CD4-positive, alpha-beta T cell treated with Interleukin-12 subunit alpha and Interleukin-12 subunit beta, for 1 hour (primary cell): ENCODE measurements around the gene NFATC4.
A peak's percentile ranks its signal among the peaks of the same experiment; 100 is the strongest.
"Not testable (repeated sequence)": the region's sequence is repeated elsewhere in the genome, so short reads cannot be mapped to it uniquely, and the experiment has no call there.

Experiments used
- DNase-seq: peaks from one replicate; pipeline ENCODE4 v3.0.0-alpha.2; 2020

Gene NFATC4

DNA sequence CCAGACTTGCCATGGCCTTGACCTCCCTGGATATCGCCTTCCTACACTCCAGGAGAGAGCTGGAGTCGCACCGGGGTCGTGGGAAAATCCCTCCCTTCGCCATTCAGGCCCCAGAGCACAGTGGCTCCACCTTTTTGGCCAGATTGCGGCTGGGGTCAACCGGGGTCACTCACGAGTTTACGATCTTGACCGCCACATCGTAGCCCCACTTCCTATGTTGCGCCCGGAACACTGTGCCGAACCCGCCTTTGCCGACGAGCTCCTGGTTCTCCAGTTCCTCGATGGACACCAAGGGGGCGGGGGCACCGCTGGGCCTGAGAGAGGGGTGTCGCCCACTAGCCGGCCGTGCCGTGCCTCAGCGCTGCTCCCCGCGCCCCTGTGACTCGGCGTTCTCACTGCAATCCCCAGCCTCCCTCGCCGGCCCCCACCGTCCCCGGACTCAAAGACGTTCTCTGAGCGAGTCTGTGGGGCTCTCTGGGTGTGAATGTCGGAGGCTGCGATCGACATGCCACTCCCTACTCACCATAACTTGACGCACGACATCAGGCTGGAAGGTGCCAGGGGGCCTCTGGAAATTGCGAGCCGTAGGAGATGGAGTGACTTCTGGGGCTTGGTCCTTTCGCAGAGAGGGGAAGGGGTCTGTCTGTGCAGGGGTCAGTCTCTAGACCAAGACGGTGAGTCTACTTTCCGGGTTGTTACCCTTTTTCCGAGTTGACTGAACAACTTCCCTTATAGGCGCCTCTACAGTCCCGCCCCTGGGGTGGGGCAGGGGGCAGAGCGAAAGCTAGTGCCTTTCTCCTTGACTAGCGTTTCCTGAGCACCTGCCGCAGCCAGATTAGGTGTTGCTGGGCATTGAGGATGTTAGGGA, 28.5 kb upstream of the NFATC4 start, which contains the start of gene RIPK3:
RIPK3 (minus strand) TSS at position 708 of the 868 bp plus-strand sequence; CDS start at position 543, 165 bp downstream.
- DNase-seq = peak; percentile 67

DNA sequence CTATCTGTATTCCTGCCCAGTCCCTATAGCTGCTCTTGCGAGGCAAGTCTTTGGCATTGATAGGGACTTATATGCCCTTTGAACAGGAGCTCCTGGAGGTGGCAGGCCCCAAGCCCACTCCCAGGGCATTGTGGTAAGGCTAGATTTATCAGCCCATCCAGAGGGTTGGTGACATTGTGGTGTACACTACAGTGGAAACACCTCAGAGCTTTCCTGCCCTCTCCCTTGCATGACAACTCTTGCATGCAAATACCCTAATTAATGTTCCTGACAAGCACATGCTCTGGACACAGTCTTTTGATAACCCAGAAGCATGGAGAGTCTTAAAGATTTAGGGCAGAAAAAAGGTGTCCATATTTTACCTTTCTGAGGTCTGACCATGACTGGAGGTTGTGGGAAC, 27.4 kb upstream of the NFATC4 start:
- DNase-seq = no peak

DNA sequence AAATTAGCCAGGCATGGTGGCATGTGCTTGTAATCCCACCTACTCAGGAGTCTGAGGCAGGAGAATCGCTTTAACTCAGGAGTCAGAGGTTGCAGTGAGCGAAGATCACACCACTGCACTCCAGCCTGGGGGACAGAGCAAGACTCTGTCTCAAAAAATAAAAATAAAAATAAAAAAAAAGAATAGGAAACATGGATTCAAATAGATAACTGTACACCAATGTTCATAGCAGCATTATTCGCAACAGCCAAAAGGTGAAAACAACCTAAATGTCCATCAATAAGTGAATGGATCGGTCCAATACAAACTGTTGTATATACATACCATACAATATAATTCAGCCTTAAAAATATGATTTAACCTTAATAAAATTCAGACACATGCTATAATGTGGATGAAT, 25.1 kb upstream of the NFATC4 start:
- no peak for DNase-seq

DNA sequence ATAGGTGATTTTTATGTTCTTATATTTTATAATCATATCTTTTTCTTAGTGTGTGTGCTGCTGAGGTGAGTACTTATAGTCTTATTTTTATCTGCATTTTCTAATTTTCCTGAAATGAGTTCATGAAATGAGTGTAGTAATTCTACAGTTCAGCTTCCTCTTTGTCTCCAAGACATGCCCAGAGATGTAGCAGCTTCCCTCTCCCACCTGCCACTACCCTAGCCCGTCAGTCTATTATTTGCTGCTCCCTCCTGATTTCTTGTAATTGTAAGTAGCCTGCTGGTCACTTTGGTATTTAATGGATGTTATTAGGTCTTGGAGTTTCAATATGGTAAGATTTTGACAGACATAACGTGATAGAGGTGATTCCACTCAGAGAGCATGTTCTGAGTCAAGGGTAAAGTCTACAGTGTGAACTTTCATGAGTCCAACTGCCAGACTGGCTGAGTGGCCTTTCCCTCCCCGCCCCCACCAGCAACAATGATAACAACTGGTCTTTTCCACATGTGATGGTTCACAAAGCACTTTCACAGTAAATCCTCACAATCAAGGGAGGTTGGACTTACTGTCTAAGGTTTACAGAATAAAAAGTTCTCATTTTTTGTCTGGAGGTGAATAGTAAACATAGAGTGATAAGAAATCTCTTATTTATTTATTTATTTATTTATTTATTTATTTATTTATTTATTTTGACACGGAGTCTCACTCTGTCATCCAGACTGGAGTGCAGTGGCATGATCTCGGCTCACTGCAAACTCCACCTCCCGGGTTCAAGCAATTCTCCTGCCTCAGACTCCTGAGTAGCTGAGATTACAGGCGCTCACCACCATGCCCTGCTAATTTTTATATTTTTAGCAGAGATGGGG, 24.0 kb upstream of the NFATC4 start:
- DNase-seq = no peak

DNA sequence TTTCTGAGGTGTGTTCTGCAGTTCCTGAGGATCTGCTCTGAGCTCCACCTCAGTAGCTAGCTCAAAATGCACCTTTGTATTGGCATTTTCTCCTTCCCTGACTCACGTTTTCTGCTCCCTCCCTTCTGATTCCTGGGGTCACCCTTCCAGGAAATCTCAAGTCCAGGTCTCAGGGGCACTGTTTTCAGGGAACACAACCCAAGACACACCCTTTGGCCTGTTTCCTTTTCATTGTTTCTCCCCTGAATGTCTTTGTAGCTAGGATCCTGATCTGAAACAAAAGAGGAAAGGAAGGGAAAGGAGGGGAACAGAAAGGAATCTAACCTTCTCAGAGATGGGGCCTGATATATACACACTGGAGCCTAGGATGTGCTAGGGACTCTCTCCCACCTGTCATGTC, 20.9 kb upstream of the NFATC4 start:
- no peak for DNase-seq

DNA sequence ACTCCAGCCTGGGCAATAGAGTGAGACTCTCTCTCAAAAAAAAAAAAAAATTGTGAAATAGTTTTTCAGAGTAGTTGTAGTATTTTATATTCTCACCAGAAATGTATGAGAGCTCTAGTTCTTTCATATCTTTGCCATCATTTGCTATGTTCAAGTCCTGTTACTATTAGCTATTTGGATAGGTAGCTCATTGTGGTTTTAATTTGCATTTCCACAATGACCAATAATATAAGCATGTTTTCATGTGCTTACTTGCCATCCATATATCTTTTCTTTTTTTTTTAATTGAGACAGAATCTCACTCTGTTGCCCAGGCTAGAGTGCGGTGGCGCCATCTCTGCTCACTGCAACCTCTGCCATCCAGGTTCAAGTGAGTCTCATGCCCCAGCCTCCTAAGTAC, 19.8 kb upstream of the NFATC4 start:
- DNase-seq = no peak

DNA sequence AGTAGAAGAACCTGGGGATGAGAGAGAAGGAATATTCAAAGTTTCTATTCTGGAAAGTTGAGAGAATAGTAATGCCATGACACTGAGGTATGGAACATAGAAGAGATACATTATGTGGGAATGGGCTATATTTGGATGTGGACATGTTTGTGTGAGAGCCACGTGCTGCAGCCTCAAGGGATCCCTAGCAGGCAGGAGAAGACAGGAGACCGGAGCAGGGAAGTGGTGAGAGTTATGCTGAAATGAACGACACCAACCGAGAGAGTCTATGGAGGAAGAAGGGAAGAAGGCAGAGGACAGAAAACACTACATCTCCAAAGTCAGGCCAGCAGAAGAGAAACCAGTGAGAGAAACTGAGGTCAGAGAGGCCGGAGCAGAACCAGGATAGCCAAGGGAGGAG, 18.2 kb upstream of the NFATC4 start:
- DNase-seq = no peak

DNA sequence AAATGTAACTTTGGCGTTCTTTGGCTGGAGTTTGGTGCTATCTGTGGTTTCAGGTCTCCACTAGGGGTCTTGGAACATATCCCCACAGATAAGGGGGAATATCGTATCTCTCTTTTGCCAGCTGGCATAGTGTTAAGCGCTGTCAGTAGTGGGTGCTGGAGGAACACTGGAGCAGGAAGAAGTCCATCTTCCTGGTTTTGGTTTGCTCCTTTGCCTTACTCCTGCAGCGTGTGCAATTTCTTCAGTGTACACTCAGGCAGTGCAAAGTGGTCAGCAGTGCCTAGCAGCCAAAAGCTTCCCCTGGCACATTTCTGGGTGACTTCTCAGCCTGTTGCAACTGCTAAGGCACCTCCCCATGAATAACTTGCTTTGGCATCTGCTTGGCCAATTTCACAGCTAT, 16.5 kb upstream of the NFATC4 start:
- DNase-seq = no peak

DNA sequence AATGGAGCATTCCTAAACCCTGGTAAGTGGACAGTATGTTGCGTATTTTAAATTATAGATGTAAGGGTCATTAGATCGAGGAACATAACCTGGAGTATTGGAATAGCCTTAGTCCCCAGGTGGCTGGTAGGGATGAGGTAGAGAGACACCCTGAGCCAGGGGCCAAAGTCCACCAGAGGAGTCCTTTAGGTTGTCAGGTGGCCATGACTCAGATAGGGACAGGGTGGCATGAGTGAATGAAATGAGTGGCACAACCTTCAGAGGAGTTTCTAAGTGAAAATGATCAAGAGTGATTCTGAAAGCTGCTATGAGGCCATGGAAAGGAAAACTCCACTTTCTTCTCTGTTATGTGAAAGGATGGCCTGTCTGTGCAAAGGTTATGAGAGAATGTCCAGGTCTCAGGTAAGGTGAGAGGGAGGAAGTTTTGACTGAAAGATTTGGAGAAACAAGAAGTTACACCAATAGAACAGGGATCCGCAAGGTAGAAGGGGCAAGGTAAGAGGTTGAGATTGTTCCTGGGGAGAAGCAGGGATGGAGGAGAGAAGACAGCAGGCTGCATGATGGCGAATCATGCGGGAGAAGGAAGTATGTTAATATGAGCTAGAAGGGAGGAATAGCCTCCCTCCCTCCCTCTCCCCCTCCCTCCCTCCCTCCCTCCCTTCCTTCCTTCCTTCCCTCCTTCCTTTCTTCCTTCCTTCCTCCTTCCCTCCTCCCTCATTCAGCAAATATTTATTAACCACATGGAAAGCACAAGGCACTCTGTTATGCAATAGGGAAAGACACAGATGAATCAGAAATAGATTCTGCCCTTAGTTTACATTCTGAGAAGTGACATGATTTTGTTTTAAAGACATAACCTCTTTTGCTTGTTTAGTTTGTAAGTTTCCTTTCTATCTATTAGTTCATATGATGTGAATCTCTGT, 14.2 kb upstream of the NFATC4 start:
- no peak for DNase-seq

DNA sequence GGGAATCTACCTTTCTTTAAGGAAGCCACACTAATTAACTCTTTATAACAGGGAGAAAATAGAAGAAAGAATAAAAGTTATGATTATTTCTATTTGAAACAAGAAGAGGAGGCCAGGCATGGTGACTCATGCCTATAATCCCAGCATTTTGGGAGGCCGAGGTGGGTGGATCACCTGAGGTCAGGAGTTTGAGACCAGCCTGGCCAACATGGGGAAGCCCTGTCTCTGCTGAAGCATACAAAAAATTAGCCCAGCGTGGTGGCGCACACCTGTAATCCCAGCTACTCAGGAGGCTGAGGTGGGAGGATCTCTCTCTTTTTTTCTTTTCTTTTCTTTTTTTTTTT, 13.5 kb upstream of the NFATC4 start:
- not testable (repeated sequence) for DNase-seq

DNA sequence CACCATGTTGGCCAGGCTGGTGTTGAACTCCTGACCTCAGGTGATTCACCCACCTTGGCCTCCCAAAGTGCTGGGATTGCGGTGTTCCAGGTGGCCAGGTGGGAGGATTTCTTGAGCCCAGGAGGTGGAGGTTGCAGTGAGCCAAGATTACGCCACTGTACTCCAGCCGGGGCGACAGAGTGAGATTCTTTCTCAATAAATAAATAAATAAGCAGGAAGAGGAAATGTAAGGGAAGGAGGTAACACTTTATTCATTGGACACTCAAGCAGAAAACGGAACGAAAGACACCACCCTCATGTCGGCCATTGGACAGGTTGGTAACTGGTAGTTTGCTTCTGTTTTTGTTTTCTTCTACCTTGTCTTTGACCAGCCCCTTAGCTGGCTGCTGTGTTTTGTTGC, 13.0 kb upstream of the NFATC4 start:
- DNase-seq = no peak

DNA sequence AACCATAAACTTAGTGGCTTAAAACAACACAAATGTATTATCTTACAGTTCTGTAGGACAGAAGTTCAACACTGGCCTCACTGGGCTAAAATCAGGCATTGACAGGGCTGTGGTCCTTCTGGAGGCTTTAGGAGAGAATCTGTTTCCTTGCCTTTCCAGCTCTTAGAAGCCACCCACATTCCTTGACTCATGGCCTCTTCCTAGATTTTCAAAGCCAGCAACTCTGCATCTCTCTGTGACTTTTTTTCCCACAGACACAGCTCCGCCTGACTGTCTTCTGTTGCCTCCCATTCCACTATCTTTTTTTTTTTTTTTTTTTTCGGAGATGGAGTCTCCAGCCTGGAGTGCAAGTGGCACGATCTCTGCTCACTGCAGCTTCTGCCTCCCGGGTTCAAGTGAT, 11.8 kb upstream of the NFATC4 start:
- no peak for DNase-seq

DNA sequence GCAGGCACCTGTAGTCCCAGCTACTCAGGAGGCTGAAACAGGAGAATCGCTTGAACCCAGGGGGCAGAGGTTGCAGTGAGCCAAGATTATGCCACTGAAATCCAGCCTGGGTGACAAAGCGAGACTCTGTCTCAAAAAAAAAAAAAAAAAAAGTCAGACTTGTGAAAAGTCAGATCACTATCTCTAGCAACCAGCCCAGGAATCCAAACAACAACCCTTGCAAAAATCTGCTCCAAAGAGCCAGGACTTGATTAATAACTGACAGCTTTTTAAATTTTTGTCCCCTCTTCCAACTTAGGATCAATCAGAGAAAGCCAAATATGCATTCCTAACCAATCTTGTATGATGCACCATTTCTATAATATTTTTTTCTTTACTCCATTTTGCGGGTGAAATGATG, 7.7 kb upstream of the NFATC4 start:
- no peak for DNase-seq

DNA sequence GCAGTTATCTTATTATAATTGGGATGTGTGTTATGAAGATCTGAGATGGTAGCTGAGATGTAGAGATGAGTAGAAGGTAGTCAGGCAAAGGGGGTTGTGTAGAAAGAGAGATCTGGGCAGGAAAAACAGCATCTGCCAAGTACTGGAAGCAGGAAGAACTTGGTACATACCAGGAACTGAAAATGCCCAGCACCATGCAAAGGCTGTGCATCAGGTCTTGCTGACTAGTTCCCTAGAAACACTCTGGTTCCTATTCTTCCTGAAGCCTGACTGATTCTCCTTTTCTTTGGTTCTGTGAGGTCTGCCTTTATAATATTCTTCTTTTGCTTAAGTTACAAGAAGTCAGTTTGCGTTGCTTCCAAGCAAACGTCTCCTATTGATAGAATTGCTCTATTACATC, 6.7 kb upstream of the NFATC4 start:
- no peak for DNase-seq

DNA sequence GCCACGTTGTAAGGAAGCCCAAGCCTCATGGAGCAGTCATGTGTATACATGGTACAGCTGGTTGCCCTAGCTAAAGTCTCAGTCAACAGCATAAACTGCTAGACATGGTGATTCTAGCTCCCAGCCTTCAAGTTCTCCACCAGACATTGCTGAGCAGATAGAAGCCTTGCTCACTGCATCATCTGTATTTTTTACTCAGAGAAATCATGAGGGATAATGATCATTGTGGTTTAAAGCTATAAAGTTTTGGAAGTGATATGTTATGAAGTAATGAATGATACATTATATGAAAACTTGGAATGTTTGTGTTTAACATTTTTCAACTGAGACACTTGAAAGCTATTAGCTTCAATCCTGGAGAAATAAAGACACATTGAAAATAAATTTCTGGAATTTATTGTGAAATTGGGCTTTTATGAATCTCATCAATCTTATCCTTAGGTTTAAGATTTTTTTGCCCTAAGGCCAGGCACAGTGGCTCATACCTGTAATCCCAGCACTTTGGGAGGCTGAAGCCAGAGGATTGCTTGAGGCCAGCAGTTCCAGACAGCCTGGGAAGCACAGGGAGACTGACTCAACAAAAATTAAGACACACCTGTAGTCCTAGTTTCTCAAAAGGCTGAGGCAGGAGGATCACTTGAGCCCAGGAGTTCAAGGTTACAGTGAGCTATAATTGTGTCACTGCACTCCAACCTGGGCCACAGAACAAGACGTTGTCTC, 5.6 kb upstream of the NFATC4 start:
- DNase-seq = no peak

DNA sequence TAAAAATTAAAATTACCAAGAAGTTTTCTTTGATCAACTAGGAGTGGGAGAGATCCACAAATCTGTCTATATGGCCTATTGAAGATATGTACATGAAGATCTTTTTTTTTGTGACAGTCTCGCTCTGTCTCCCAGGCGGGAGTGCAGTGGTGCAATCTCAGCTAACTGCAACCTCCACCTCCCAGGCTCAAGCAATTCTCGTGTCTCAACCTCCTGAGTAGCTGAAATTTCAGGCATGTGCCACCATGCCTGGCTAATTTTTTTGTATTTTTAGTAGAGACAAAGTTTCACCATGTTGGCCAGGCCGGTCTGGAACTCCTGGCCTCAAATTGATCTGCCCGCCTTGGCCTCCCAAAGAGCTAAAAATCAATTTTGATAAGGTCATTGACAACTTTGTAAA, 4.6 kb upstream of the NFATC4 start:
- DNase-seq = no peak

DNA sequence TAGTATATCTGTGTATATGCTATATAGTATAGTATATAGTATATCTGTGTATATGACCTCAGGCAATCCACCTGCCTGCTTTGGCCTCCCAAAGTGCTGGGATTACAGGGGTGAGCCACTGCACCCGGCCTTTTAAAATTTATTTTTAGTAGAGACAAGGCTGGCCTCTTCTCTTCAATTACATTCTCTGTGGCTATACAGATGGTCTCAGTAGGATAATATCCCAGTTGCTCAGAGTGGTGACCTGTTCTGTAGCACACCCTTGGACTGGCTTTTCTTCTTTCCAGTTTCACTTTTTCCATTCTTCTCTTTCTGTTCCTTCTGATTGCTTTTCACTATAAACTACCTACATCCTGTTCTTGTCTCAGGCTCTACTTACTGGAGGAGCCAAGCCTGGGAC, 3.1 kb upstream of the NFATC4 start:
- no peak for DNase-seq

DNA sequence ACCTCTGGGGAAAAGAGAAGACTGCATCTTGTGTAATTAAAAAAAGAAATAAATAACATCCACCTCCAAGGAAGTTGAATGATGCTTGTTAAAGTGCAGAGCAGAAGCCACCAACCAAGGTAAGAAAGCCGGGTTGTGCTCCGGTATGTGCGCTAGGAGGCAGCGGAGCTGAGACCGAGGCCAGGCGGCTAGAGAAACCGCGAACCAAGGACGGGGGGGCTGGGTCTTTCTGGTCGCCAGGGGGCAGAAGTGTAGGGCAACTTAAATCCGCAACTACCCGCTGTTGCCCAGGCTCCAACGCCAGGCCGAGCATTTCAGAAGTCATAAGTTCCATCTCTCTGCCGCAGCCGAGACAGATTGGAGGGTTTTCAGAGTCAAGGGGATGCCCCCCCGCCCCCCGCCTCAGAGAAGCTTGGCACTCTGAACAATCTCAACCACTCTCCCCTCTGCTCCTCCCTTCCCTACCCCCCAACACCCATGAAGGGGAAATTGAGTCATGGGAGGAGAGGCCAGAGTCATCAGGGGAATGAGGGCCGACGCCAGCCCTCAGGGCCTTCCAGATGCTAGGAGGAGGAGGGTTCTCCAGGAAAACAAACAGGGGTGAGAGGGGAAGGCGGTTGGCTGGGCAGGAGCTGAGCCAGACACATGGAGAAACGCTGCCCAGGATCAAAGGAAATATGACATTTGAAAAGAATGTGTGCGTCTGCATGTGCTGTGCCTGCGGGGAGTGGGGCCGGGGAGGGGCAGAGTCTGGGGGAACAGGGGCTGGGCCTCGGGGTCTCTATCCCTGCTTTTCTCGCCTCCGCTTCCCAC, 2.2 kb upstream of the NFATC4 start:
- DNase-seq = peak; percentile 66

DNA sequence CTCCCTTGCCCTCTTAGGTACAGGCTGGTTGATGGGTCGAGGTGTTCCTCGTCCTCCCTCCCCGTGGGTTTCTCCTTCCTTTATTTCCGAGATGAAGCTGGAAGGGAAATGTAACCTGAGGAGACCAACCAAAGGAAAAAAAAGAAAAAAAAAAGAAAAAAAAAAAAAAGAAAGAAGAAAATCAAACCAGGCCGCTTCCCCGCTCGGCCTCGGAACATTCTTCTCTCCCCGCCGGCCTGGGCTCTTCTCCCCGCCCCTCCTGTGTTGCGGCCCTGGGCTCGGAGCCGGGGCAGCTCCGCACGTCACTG, 1.6 kb upstream of the NFATC4 start:
- peak; percentile 24 for DNase-seq

DNA sequence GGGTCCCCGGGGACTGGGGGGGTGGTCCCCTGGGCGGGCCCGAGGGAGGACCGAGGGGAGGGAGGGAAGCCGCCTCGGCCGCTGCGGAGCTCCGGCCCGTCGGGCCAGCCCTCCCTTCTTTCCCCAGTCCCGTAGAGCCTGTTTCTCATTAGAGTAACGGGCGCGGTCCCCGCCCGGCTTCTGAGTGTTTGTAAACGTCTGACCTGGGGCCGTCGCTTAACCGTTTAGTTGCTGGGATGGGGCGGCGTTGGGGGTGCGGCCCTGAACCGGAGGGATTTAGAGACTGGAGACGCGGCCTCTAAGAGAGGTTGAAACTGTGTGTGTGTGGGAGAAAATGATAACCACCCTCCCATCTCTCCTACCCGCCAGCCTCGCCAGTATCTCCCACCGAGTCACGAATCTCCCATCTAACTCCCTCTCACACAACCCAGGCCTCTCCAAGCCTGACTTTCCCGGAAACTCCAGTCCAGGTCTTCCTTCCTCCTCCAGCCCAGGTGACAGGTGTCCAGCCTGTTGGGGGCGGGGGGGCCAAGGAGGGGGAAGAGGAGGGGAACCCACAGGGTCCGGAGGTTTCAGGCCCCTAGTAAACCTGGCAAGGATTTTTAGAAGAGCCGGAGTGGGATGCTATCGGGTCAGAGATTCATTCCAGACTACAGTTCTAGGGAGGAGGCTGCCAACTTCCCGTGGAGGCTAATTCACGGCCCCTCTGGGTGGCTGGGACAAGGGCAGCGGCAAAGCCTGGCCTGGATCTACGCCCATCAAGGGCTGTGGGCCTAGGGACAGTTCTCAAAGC, 1.1 kb upstream of the NFATC4 start:
- no peak for DNase-seq

DNA sequence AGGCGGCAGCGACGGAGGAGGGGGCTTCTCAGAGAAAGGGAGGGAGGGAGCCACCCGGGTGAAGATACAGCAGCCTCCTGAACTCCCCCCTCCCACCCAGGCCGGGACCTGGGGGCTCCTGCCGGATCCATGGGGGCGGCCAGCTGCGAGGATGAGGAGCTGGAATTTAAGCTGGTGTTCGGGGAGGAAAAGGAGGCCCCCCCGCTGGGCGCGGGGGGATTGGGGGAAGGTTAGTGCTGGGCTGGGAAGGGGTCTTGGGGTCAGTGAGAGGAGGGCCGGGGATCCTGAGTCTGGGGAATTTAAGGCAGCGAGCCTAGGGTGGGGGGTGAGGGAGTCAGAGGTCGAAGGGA, 203 bp downstream of the NFATC4 start:
- no peak for DNase-seq
